HG03039 (cell line): ENCODE data around the gene FOXP1.

Experiments used
- ATAC-seq: cut with Tn5 transposase; IDR thresholded peaks from one replicate; pipeline ENCODE4 v1.9.1; 2021; ENCODE audit warnings: mild to moderate bottlenecking, moderate library complexity; ENCODE audit not compliant: unreplicated experiment

The FOXP1 gene

GRCh38 chr3:71095511-71096291 is 487.8 kb downstream of the FOXP1 start:
- no peak for ATAC-seq

GRCh38 chr3:71094658-71095209 is 488.8 kb downstream of the FOXP1 start:
- no peak for ATAC-seq

GRCh38 chr3:71092665-71093064 is 490.9 kb downstream of the FOXP1 start:
- ATAC-seq, result no peak

- ATAC-seq, result no peak
These were observed 493.3 kb downstream of the FOXP1 start for GRCh38 chr3:71090207-71090606.

- no peak for ATAC-seq
These were observed 494.2 kb downstream of the FOXP1 start for GRCh38 chr3:71089271-71089847.

- ATAC-seq, result no peak
These were observed 494.8 kb downstream of the FOXP1 start for GRCh38 chr3:71088742-71089141.

- no peak for ATAC-seq
These were observed 495.4 kb downstream of the FOXP1 start for GRCh38 chr3:71088019-71088708.

- peak; percentile 87 for ATAC-seq
These were observed 496.1 kb downstream of the FOXP1 start for GRCh38 chr3:71087143-71088018.

GRCh38 chr3:71086777-71087142 is 496.8 kb downstream of the FOXP1 start:
- ATAC-seq, result no peak

- no peak for ATAC-seq
These were observed 499.8 kb downstream of the FOXP1 start for GRCh38 chr3:71083726-71084131.

GRCh38 chr3:71082833-71083232 is 500.7 kb downstream of the FOXP1 start:
- ATAC-seq, result no peak

GRCh38 chr3:71080517-71081083 is 502.9 kb downstream of the FOXP1 start:
- ATAC-seq, result no peak

GRCh38 chr3:71078723-71079525 is 504.6 kb downstream of the FOXP1 start:
- ATAC-seq, result no peak

- no peak for ATAC-seq
These were observed 505.3 kb downstream of the FOXP1 start for GRCh38 chr3:71078199-71078598.

GRCh38 chr3:71077070-71077469 is 506.5 kb downstream of the FOXP1 start:
- no peak for ATAC-seq

GRCh38 chr3:71076361-71077002 is 507.0 kb downstream of the FOXP1 start:
- no peak for ATAC-seq

- ATAC-seq, result no peak
These were observed 508.0 kb downstream of the FOXP1 start for GRCh38 chr3:71075494-71075893.

GRCh38 chr3:71074423-71074822 is 509.1 kb downstream of the FOXP1 start:
- no peak for ATAC-seq

GRCh38 chr3:71072986-71073385 is 510.5 kb downstream of the FOXP1 start:
- ATAC-seq, result no peak
